ENCODE results near the gene LACTBL1.

LACTBL1 gene

GRCh38 chr1:22910986-22911651, 61.5 kb downstream of the LACTBL1 start:
- DNase-seq, result no peak

- no peak for DNase-seq
Observed at GRCh38 chr1:22910286-22910685, 62.4 kb downstream of the LACTBL1 start.

- no peak for DNase-seq
Observed at GRCh38 chr1:22908880-22909426, 63.7 kb downstream of the LACTBL1 start.

GRCh38 chr1:22907528-22907927, 65.1 kb downstream of the LACTBL1 start:
- DNase-seq, result no peak

- no peak for DNase-seq
Observed at GRCh38 chr1:22906968-22907367, 65.7 kb downstream of the LACTBL1 start.

GRCh38 chr1:22903113-22903512, 69.6 kb downstream of the LACTBL1 start:
- no peak for DNase-seq
